SW480 (cell line): ENCODE results near the gene OR4Q2.
"Not testable (repeated sequence)": the region's sequence is repeated elsewhere in the genome, so short reads cannot be mapped to it uniquely, and the experiment has no call there.

Source experiments
- DNase-seq: peaks from one replicate; pipeline ENCODE4 v3.0.0-alpha.2; 2016; ENCODE audit warnings: low spot score

OR4Q2 gene

GRCh38 chr14:20001863-20002262, at the start of gene OR4Q2:
Gene OR4Q2 (plus strand): TSS chr14:20002163.
- DNase-seq, result no peak

- DNase-seq, result not testable (repeated sequence)
These were observed 32.2 kb upstream of the OR4Q2 start for GRCh38 chr14:19969735-19970134.

- no peak for DNase-seq
These were observed 27.1 kb upstream of the OR4Q2 start for GRCh38 chr14:19974844-19975243.

- DNase-seq, result no peak
These were observed 26.7 kb upstream of the OR4Q2 start, which contains the start of gene OR4K15 for GRCh38 chr14:19975291-19975690. Gene OR4K15 (plus strand): TSS chr14:19975591. CDS start chr14:19975591, 0 bp downstream.

- no peak for DNase-seq
These were observed 8.5 kb upstream of the OR4Q2 start for GRCh38 chr14:19993438-19993837.

- no peak for DNase-seq
These were observed 356 bp downstream of the OR4Q2 start for GRCh38 chr14:20002319-20002718.

GRCh38 chr14:20008156-20008555, 6.2 kb downstream of the OR4Q2 start:
- no peak for DNase-seq

GRCh38 chr14:20019257-20019865, 17.4 kb downstream of the OR4Q2 start, which contains the start of gene OR4K14:
Gene OR4K14 (minus strand): TSS chr14:20019307. CDS start chr14:20015193, 4,114 bp downstream.
- DNase-seq, result no peak

- no peak for DNase-seq
These were observed 29.1 kb downstream of the OR4Q2 start for GRCh38 chr14:20031058-20031457.

GRCh38 chr14:20035449-20035848, 33.5 kb downstream of the OR4Q2 start:
- DNase-seq, result no peak

- no peak for DNase-seq
These were observed 34.0 kb downstream of the OR4Q2 start, which contains the start of gene OR4K13 for GRCh38 chr14:20035938-20036337. Gene OR4K13 (minus strand): TSS chr14:20036038. CDS start chr14:20034758, 1,280 bp downstream.

GRCh38 chr14:20044243-20044642, 42.3 kb downstream of the OR4Q2 start:
- no peak for DNase-seq

- no peak for DNase-seq
These were observed 46.2 kb downstream of the OR4Q2 start for GRCh38 chr14:20048202-20048601.
